Endothelial cell of umbilical vein (primary cell): ENCODE data around the gene WDR82. TPM values are rescaled to one million over a fixed set of nuclear protein-coding genes. Genes with fewer than 3 reads are reported as not detected.

ENCODE experiments used
- BruUV-seq: library from RNA; stranded (reverse); fragments of 400-500 nt; replicated peaks from 2 replicates; lab custom pipeline; 2021; lab: Mats Ljungman, UMichigan
- CTCF ChIA-PET: fragments of 300-600, 350-600 bp; sonication (Branson Sonifier 250); formaldehyde crosslinking; loops from one replicate; lab custom pipeline; 2021; ENCODE audit warnings: antibody characterized with exemption, inconsistent platforms; lab: Charles Lee
- POLR2A ChIA-PET: fragments of 300-600, 350-600 bp; sonication (Branson Sonifier 250); formaldehyde crosslinking; loops from one replicate; lab custom pipeline; 2021; ENCODE audit warnings: antibody characterized with exemption, inconsistent platforms; lab: Charles Lee
- DNase-seq: peaks from one replicate; pipeline ENCODE4 v3.0.0-alpha.2; 2011; ENCODE audit warnings: low read depth, low spot score
- FAIRE-seq: peaks from 2 replicates; lab custom pipeline; 2011; peaks lifted over from hg19 to GRCh38; lab: Jason Lieb, UNC
- H2AFZ ChIP-seq: 2 replicates; pipeline ENCODE4 v1.6.0; 2012; ENCODE audit warnings: low read depth, low read length, control low read depth, inconsistent platforms
- H3K27ac ChIP-seq: 2 replicates; pipeline ENCODE4 v1.5.1; 2011; ENCODE audit warnings: low read depth, mild to moderate bottlenecking, control low read depth, low read length, moderate library complexity; ENCODE audit not compliant: insufficient read depth
- H3K27me3 ChIP-seq, 2 experiments: 2 replicates each; pipeline versions ENCODE4 v1.6.0 to v1.6.1; 2011; ENCODE audit warnings: low read length in 2 of 2, mixed read lengths in 1 of 2; ENCODE audit not compliant: control insufficient read depth in 2 of 2, insufficient read depth in 2 of 2
- H3K36me3 ChIP-seq, 2 experiments: 2 replicates in 1 of 2; 3 replicates in 1 of 2; pipeline ENCODE4 v1.5.1; 2011; ENCODE audit warnings: low read length in 2 of 2, mild to moderate bottlenecking in 1 of 2, moderate library complexity in 1 of 2; ENCODE audit not compliant: control insufficient read depth in 2 of 2, insufficient read depth in 2 of 2; ENCODE audit errors: extremely low read depth in 1 of 2
- H3K4me1 ChIP-seq: 3 replicates; pipeline ENCODE4 v1.5.1; 2011; ENCODE audit warnings: mild to moderate bottlenecking, low read length; ENCODE audit not compliant: control insufficient read depth, insufficient read depth; ENCODE audit errors: extremely low read depth
- H3K4me2 ChIP-seq: 2 replicates; pipeline ENCODE4 v1.6.1; 2011; ENCODE audit warnings: low read length, control low read depth, mixed read lengths; ENCODE audit not compliant: insufficient read depth
- H3K4me3 ChIP-seq, 3 experiments: fragments of 200-600 bp in 1 of 3; sonication (generic), shearing (Covaris generic) in 1 of 3; replicated peaks in 1 of 3; 2 replicates each; pipeline ENCODE4 v1.5.1; 2011 to 2016; ENCODE audit warnings: control low read depth in 3 of 3, low read length in 3 of 3, mild to moderate bottlenecking in 2 of 3, inconsistent platforms in 1 of 3, low read depth in 1 of 3, moderate library complexity in 1 of 3; ENCODE audit not compliant: insufficient read depth in 1 of 3
- H3K79me2 ChIP-seq: 2 replicates; pipeline ENCODE4 v1.6.0; 2012; ENCODE audit warnings: low read length, inconsistent platforms; ENCODE audit not compliant: control insufficient read depth, insufficient read depth
- H3K9ac ChIP-seq: replicated peaks from 2 replicates; pipeline ENCODE3; 2011; ENCODE audit warnings: low read length, control low read depth; ENCODE audit not compliant: insufficient read depth; ENCODE audit errors: extremely low read depth
- H3K9me1 ChIP-seq: replicated peaks from 3 replicates; pipeline ENCODE4 v1.6.0; 2011; ENCODE audit warnings: mild to moderate bottlenecking, low read length; ENCODE audit not compliant: control insufficient read depth, insufficient read depth; ENCODE audit errors: extremely low read depth
- H3K9me3 ChIP-seq: replicated peaks from 2 replicates; pipeline ENCODE4 v1.5.1; 2012; ENCODE audit warnings: low read length, inconsistent platforms; ENCODE audit not compliant: control insufficient read depth, insufficient read depth
- H4K20me1 ChIP-seq: replicated peaks from 2 replicates; pipeline ENCODE3; 2011; ENCODE audit warnings: mild to moderate bottlenecking, low read length; ENCODE audit not compliant: control insufficient read depth, insufficient read depth; ENCODE audit errors: extremely low read depth
- EZH2 ChIP-seq: IDR thresholded peaks from 2 replicates; pipeline ENCODE4 v1.6.1; 2012; ENCODE audit warnings: borderline replicate concordance, low read depth, mild to moderate bottlenecking, moderate library complexity, low read length, inconsistent platforms; ENCODE audit not compliant: severe bottlenecking
- FOS ChIP-seq: IDR thresholded peaks from 2 replicates; pipeline ENCODE4 v1.6.1; 2011; ENCODE audit warnings: mild to moderate bottlenecking, low read length, moderate library complexity, borderline replicate concordance; ENCODE audit not compliant: insufficient read depth
- GATA2 ChIP-seq: IDR thresholded peaks from 2 replicates; pipeline ENCODE4 v1.7.0; 2011; ENCODE audit warnings: low read depth, mild to moderate bottlenecking, moderate library complexity, mixed read lengths, low read length; ENCODE audit not compliant: insufficient read length, insufficient read depth
- JUN ChIP-seq: IDR thresholded peaks from 2 replicates; pipeline ENCODE4 v1.6.1; 2011; ENCODE audit warnings: borderline replicate concordance, low read depth; ENCODE audit not compliant: insufficient read length, insufficient read depth
- MYC ChIP-seq: IDR thresholded peaks from one replicate; pipeline ENCODE4 v1.6.1; 2011; ENCODE audit warnings: mild to moderate bottlenecking, low read depth, low read length
- POLR2A ChIP-seq: IDR thresholded peaks from 2 replicates; pipeline ENCODE4 v1.6.1; 2012; ENCODE audit warnings: low read depth, mild to moderate bottlenecking, control low read depth, low read length
- POLR2AphosphoS5 ChIP-seq: IDR thresholded peaks from 2 replicates; pipeline ENCODE4 v1.6.1; 2012; ENCODE audit warnings: low read depth, mild to moderate bottlenecking, control low read depth, low read length, moderate library complexity; ENCODE audit not compliant: insufficient read depth
- dilution Hi-C: fragments of 300-500 bp; cut with MboI; formaldehyde crosslinking; loops from one replicate; pipeline ENCODE4 v1.15.0; 2019; ENCODE audit warnings: low sequenced_read_pairs; ENCODE audit not compliant: extremely low pct_ligation_motif_present
- intact Hi-C: fragments of 100-400 bp; cut with micrococcal nuclease; formaldehyde crosslinking; loops from one replicate; pipeline ENCODE4 v1.10.0; 2022
- polyA plus RNA-seq, 4 experiments: library from polyadenylated mRNA; depleted of rRNA in 3 of 4; stranded (reverse) in 3 of 4; unstranded in 1 of 4; fragments of >200 nt; gene quantifications; 2 replicates each; pipeline versions ENCODE4 v1.2.1 to v1.2.3, GENCODE V29; 2011 to 2012; ENCODE audit warnings: missing spikeins in 1 of 4
- total RNA-seq: library from RNA; stranded (reverse); gene quantifications from 2 replicates; pipeline ENCODE4 v1.2.3, GENCODE V29; 2021
- TF ChIP-seq, protein P1 (sequence below), 2 donors: IDR thresholded peaks; 1 replicate in 1 of 2; 2 replicates in 1 of 2; pipeline ENCODE4 v1.5.1; 2011; ENCODE audit warnings: low read length in 2 of 2, mild to moderate bottlenecking in 2 of 2, moderate library complexity in 2 of 2, control low read depth in 1 of 2, inconsistent platforms in 1 of 2, low read depth in 1 of 2; ENCODE audit not compliant: insufficient read depth in 1 of 2; ENCODE audit errors: extremely low read depth in 1 of 2
- TF ChIP-seq, protein P2 (sequence below): IDR thresholded peaks from 2 replicates; pipeline ENCODE4 v1.6.1; 2011; ENCODE audit not compliant: insufficient read depth, insufficient read length

The WDR82 gene
- total and polyA plus RNA-seq, 2 donors (not counting 3 experiments of a cell fraction or from before 2014, with no cell fraction given): 39.9 to 71.3 TPM

DNA sequence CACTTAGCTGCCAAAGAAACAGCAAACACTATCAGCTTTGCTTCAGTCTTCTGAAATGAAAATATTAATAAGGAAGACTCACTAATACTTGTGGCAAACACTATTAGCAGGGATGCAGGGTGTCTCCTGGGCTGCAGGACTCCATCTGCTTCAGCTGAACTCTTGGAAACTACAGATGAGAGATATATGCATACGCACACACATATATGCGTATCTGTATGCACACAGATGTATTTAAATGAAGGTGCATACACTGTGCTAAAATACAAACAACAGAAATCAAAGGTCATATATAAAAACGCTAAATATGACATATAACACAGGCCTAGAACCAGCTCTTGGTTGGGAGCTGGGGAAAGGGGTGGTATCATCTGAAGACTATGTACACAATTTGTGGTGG is 22.3 kb downstream of the WDR82 start:
- no peaks in the 10 kb centered on the region for H3K9me3 ChIP-seq
- H3K4me3 ChIP-seq: no peak overlapping the region
- H3K9ac ChIP-seq: no peak overlapping the region
- H3K4me1 ChIP-seq: peaks cover 18% of the 10 kb centered on the region
- peaks cover 30% of the 10 kb centered on the region for H3K79me2 ChIP-seq
- H3K9me1 ChIP-seq: no peaks in the 10 kb centered on the region
- no peak overlapping the region for H2AFZ ChIP-seq
- CTCF ChIA-PET: interaction anchor here (0.9 kb wide), 1 partner anchor 12 kb away, joined by 3 read pairs; no protein-coding TSS in a partner anchor
- dilution Hi-C loops: no loop called here
- H3K4me2 ChIP-seq: no peak overlapping the region
- no peaks in the 10 kb centered on the region for H4K20me1 ChIP-seq
- H3K36me3 ChIP-seq: peaks cover 33 to 49% of the 10 kb centered on the region in 2 experiments
- no peak overlapping the region for H3K27ac ChIP-seq
- intact Hi-C loops: no loop called here
- no TSS peak for BruUV-seq
- POLR2A ChIA-PET: no interaction called here
- no peak for FAIRE-seq
- no peaks in the 10 kb centered on the region for H3K27me3 ChIP-seq
- DNase-seq: no peak
- TF ChIP-seq POLR2AphosphoS5: no peak
- TF ChIP-seq, protein P1, sequence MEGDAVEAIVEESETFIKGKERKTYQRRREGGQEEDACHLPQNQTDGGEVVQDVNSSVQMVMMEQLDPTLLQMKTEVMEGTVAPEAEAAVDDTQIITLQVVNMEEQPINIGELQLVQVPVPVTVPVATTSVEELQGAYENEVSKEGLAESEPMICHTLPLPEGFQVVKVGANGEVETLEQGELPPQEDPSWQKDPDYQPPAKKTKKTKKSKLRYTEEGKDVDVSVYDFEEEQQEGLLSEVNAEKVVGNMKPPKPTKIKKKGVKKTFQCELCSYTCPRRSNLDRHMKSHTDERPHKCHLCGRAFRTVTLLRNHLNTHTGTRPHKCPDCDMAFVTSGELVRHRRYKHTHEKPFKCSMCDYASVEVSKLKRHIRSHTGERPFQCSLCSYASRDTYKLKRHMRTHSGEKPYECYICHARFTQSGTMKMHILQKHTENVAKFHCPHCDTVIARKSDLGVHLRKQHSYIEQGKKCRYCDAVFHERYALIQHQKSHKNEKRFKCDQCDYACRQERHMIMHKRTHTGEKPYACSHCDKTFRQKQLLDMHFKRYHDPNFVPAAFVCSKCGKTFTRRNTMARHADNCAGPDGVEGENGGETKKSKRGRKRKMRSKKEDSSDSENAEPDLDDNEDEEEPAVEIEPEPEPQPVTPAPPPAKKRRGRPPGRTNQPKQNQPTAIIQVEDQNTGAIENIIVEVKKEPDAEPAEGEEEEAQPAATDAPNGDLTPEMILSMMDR (IDR thresholded peaks at IDR 0.05; ENCODE audit: extremely low read depth in 1 of 2, insufficient read depth in 1 of 2, low read depth in 1 of 2, low read length in 2 of 2): no peak
- TF ChIP-seq FOS: no peak
- TF ChIP-seq, protein P2, sequence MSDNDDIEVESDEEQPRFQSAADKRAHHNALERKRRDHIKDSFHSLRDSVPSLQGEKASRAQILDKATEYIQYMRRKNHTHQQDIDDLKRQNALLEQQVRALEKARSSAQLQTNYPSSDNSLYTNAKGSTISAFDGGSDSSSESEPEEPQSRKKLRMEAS: no peak
- TF ChIP-seq JUN: no peak
- no peak for TF ChIP-seq EZH2
- TF ChIP-seq GATA2: no peak
- TF ChIP-seq POLR2A: no peak
- TF ChIP-seq MYC: no peak
